ENCODE data around the gene ME3.

- TF ChIP-seq EZH2 (IDR thresholded peaks at IDR 0.05; ENCODE audit: insufficient read depth, poor library complexity, severe bottlenecking) (no peak), EZH2phosphoT487 (IDR thresholded peaks at IDR 0.05; ENCODE audit: insufficient read depth, low read depth) (no peak)
These were observed 229.0 kb downstream of the ME3 start for GRCh38 chr11:86443415-86443814.

All from GM23248 (cell line).